HG03175 (cell line): ENCODE measurements around the gene ELFN1.

Source experiments
- ATAC-seq: cut with Tn5 transposase; IDR thresholded peaks from one replicate; pipeline ENCODE4 v1.9.1; 2021; ENCODE audit warnings: mild to moderate bottlenecking, moderate library complexity; ENCODE audit not compliant: unreplicated experiment

ELFN1 gene

GRCh38 chr7:1777122-1777521 lies 107.0 kb downstream of the ELFN1 start:
- ATAC-seq, result no peak

GRCh38 chr7:1779445-1779844 lies 109.4 kb downstream of the ELFN1 start:
- no peak for ATAC-seq

GRCh38 chr7:1781369-1781768 lies 111.3 kb downstream of the ELFN1 start:
- ATAC-seq, result no peak

- ATAC-seq, result no peak
Measured at GRCh38 chr7:1785839-1786238, 115.8 kb downstream of the ELFN1 start.

- ATAC-seq, result no peak
Measured at GRCh38 chr7:1787241-1787640, 117.2 kb downstream of the ELFN1 start.

- no peak for ATAC-seq
Measured at GRCh38 chr7:1787681-1788235, 117.7 kb downstream of the ELFN1 start.

- ATAC-seq, result no peak
Measured at GRCh38 chr7:1794888-1795542, 124.9 kb downstream of the ELFN1 start.
